Measurements from ENCODE around the gene PATZ1. TPM values are rescaled to one million over a fixed set of nuclear protein-coding genes. Genes with fewer than 3 reads are reported as not detected.
A peak's percentile ranks its signal among the peaks of the same experiment; 100 is the strongest.
"Not testable (repeated sequence)": the region's sequence is repeated elsewhere in the genome, so short reads cannot be mapped to it uniquely, and the experiment has no call there.

Gene PATZ1
- total RNA-seq, 1 donor from 2014 or later = 37.4 TPM

- H3K27me3 Mint-ChIP-seq = no peaks in the 10 kb centered on the region
Observed at GRCh38 chr22:31328544-31328960, 17.6 kb downstream of the PATZ1 start.

GRCh38 chr22:31327806-31328543 is 18.2 kb downstream of the PATZ1 start:
- peaks cover 89% of the 10 kb centered on the region for H3K36me3 Mint-ChIP-seq (ENCODE audit: low read depth)
- ChIA-PET POLR2A (no interaction called here), CTCF (no interaction called here)
- peaks cover 3% of the 10 kb centered on the region for H3K4me1 Mint-ChIP-seq
- ATAC-seq (ENCODE audit: low read depth) = no peak
- TF ChIP-seq CTCF (IDR thresholded peaks at IDR 0.05) = no peak
- H3K9me3 Mint-ChIP-seq = no peaks in the 10 kb centered on the region
- peak overlapping the region; percentile 18 for H3K27ac Mint-ChIP-seq
- DNase-seq = no peak
- H3K27me3 Mint-ChIP-seq = no peaks in the 10 kb centered on the region
- intact Hi-C loops (cut with micrococcal nuclease) = no loop called here
- H3K4me3 Mint-ChIP-seq = no peak overlapping the region

More at GRCh38 chr22:31328544-31328960, 17.6 kb downstream of the PATZ1 start:
- H3K36me3 Mint-ChIP-seq (ENCODE audit: low read depth) = peaks cover 91% of the 10 kb centered on the region
- ATAC-seq (ENCODE audit: low read depth) = no peak
- no peak for TF ChIP-seq CTCF (IDR thresholded peaks at IDR 0.05)
- intact Hi-C loops (cut with micrococcal nuclease) = no loop called here
- no peak overlapping the region for H3K4me3 Mint-ChIP-seq
- ChIA-PET CTCF (no interaction called here), POLR2A (no interaction called here)
- no peak for DNase-seq
- peaks cover under 1% of the 10 kb centered on the region for H3K4me1 Mint-ChIP-seq
- H3K27ac Mint-ChIP-seq = no peak overlapping the region
- no peaks in the 10 kb centered on the region for H3K9me3 Mint-ChIP-seq

- peaks cover 3% of the 10 kb centered on the region for H3K4me1 Mint-ChIP-seq
- POLR2A ChIA-PET = no interaction called here
- H3K36me3 Mint-ChIP-seq (ENCODE audit: low read depth) = peaks cover 86% of the 10 kb centered on the region
- intact Hi-C loops (cut with micrococcal nuclease) = no loop called here
- no peak overlapping the region for H3K4me3 Mint-ChIP-seq
- CTCF ChIA-PET = no interaction called here
- DNase-seq (no peak), ATAC-seq (ENCODE audit: low read depth) (no peak)
- no peaks in the 10 kb centered on the region for H3K9me3 Mint-ChIP-seq
- H3K27ac Mint-ChIP-seq = peak overlapping the region; percentile 30
- no peak for TF ChIP-seq CTCF (IDR thresholded peaks at IDR 0.05)
- H3K27me3 Mint-ChIP-seq = no peaks in the 10 kb centered on the region
Observed at GRCh38 chr22:31326877-31327276, 19.3 kb downstream of the PATZ1 start.

GRCh38 chr22:31323578-31324550 is 22.3 kb downstream of the PATZ1 start:
- no peak for TF ChIP-seq CTCF (IDR thresholded peaks at IDR 0.05)
- no peak for DNase-seq
- CTCF ChIA-PET = interaction anchor here (1.3 kb wide), 1 partner anchor 10 kb away, joined by 7 read pairs; no protein-coding TSS in a partner anchor
- Mint-ChIP-seq H3K27me3 (no peaks in the 10 kb centered on the region), H3K36me3 (ENCODE audit: low read depth) (peaks cover 62% of the 10 kb centered on the region), H3K27ac (no peak overlapping the region), H3K9me3 (no peaks in the 10 kb centered on the region), H3K4me3 (no peak overlapping the region), H3K4me1 (peaks cover 3% of the 10 kb centered on the region)
- POLR2A ChIA-PET = interaction anchor here (0.5 to 2.1 kb wide), 7 partner anchors 11 to 237 kb away, joined by 3 to 11 read pairs (median 5); partner anchors contain the start of gene PATZ1
- no peak for ATAC-seq (ENCODE audit: low read depth)
- intact Hi-C loops (cut with micrococcal nuclease) = no loop called here

- Mint-ChIP-seq H3K36me3 (ENCODE audit: low read depth) (peaks cover 37% of the 10 kb centered on the region), H3K4me1 (peaks cover 3% of the 10 kb centered on the region), H3K4me3 (no peak overlapping the region), H3K27ac (no peak overlapping the region), H3K9me3 (no peaks in the 10 kb centered on the region), H3K27me3 (no peaks in the 10 kb centered on the region)
- DNase-seq = no peak
- TF ChIP-seq CTCF (IDR thresholded peaks at IDR 0.05) = no peak
- ChIA-PET CTCF (no interaction called here), POLR2A (no interaction called here)
- intact Hi-C loops (cut with micrococcal nuclease) = no loop called here
- ATAC-seq (ENCODE audit: low read depth) = no peak
Observed at GRCh38 chr22:31321421-31321820, 24.7 kb downstream of the PATZ1 start.

- intact Hi-C loops (cut with micrococcal nuclease) = loop anchor here (5.0 kb wide), 1 partner anchor 42 kb away; no protein-coding TSS in a partner anchor
- ChIA-PET POLR2A (interaction anchor here (0.6 to 1.6 kb wide), 3 partner anchors 24 to 54 kb away, joined by 3 to 10 read pairs (median 9); partner anchors contain the start of gene PATZ1), CTCF (interaction anchor here (1.6 to 6.2 kb wide), 7 partner anchors 9 to 102 kb away, joined by 7 to 44 read pairs (median 23); partner anchors contain the start of genes LIMK2 and PIK3IP1)
Observed at GRCh38 chr22:31314220-31314619, 31.9 kb downstream of the PATZ1 start.

More at GRCh38 chr22:31314220-31314619, 31.9 kb downstream of the PATZ1 start:
- H3K36me3 Mint-ChIP-seq (ENCODE audit: low read depth); DNase-seq; H3K9me3 Mint-ChIP-seq; H3K4me1 Mint-ChIP-seq; H3K4me3 Mint-ChIP-seq; H3K27ac Mint-ChIP-seq; H3K27me3 Mint-ChIP-seq; ATAC-seq (ENCODE audit: low read depth): not testable (repeated sequence)
